Epithelial cell of proximal tubule (primary cell): ENCODE results near the gene MBNL2. TPM values are rescaled to one million over a fixed set of nuclear protein-coding genes. Genes with fewer than 3 reads are reported as not detected.

Experiments
- DNase-seq: peaks from one replicate; pipeline ENCODE4 v3.0.0-alpha.2; 2011; ENCODE audit warnings: low read depth
- H3K4me3 ChIP-seq: 2 replicates; pipeline ENCODE4 v1.5.1; 2011; ENCODE audit warnings: low read depth, mild to moderate bottlenecking, low read length
- CTCF ChIP-seq: conservative IDR thresholded peaks from 2 replicates; pipeline ENCODE4 v1.5.1; 2012; ENCODE audit warnings: low read depth, mild to moderate bottlenecking, low read length
- total RNA-seq: library from RNA; depleted of rRNA; stranded (reverse); fragments of >200 nt; gene quantifications from 2 replicates; pipeline ENCODE4 v1.2.3, GENCODE V29; 2015

Gene MBNL2
- total RNA-seq, 1 donor from 2014 or later = 28.8 TPM

DNA sequence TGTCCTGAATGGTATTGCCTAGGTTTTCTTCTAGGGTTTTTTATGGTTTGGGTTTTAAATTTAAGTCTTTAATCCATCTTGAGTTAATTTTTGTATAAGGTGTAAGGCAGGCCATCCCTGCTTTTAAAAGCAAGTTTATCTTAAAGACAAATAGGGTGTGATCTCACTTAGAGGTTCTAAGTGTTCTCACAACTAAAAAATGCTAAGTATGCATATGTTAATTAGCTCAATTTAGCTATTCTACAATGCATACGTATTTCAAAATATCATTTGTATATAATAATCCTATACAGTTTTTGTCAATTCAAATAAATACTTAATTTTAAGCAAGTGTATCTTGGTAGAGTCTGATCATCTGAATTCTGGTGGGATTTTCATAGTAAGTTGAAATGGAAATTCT lies 50.4 kb downstream of the MBNL2 start:
- no peak for TF ChIP-seq CTCF
- no peak for DNase-seq
- no peak overlapping the region for H3K4me3 ChIP-seq

GRCh38 chr13:97273341-97273831 lies 51.3 kb downstream of the MBNL2 start:
- H3K4me3 ChIP-seq = no peak overlapping the region
- no peak for TF ChIP-seq CTCF
- DNase-seq = no peak

- TF ChIP-seq CTCF = no peak
- DNase-seq = peak; percentile 74
- no peak overlapping the region for H3K4me3 ChIP-seq
These were observed 52.9 kb downstream of the MBNL2 start for GRCh38 chr13:97274829-97275649.

DNA sequence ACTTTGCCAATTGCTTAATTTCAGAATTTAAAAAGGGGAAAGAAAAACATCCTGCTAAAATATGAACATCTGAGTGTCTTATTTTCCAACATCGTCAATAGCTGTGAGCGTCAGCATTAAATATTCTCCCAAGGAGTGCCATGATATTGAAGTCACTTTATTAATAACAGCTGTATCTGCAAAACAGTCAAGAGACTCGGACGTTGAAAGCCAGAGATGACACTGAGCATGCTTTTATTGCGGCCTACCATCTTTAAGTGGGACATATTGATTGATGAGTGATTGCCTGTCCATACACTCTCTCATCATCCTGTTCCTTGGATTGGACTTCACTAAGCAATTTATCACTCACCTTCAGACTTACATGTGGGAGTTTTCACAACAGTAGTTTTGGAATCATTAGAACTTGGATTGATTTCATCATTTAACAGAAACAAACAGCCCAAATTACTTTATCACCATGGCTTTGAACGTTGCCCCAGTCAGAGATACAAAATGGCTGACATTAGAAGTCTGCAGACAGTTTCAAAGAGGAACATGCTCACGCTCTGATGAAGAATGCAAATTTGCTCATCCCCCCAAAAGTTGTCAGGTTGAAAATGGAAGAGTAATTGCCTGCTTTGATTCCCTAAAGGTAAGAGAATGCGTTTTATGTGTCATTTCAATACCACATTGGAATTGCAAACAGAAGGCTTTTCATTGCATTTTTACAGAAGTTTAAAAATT lies 53.8 kb downstream of the MBNL2 start:
- no peak for DNase-seq
- TF ChIP-seq CTCF = no peak
- H3K4me3 ChIP-seq = no peak overlapping the region

DNA sequence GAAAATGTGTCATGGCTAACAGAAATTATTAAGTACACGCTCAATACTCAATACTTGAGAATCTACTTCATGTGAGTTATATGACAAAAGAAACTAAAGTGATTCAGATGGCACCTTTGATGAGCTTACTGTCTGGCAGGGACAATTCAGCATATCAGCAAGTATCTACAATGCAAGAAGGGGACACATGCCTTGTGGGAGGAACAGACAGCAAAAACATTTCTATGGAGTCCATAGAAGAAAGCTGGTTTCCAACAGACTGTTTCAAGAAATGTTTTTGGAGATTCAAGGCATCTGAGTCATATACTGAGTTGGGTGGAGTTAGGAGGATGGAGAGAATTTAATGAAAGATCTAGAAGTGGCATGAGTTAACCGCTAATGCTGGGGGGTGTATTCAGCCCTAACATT lies 54.7 kb downstream of the MBNL2 start:
- TF ChIP-seq CTCF = no peak
- no peak overlapping the region for H3K4me3 ChIP-seq
- no peak for DNase-seq

DNA sequence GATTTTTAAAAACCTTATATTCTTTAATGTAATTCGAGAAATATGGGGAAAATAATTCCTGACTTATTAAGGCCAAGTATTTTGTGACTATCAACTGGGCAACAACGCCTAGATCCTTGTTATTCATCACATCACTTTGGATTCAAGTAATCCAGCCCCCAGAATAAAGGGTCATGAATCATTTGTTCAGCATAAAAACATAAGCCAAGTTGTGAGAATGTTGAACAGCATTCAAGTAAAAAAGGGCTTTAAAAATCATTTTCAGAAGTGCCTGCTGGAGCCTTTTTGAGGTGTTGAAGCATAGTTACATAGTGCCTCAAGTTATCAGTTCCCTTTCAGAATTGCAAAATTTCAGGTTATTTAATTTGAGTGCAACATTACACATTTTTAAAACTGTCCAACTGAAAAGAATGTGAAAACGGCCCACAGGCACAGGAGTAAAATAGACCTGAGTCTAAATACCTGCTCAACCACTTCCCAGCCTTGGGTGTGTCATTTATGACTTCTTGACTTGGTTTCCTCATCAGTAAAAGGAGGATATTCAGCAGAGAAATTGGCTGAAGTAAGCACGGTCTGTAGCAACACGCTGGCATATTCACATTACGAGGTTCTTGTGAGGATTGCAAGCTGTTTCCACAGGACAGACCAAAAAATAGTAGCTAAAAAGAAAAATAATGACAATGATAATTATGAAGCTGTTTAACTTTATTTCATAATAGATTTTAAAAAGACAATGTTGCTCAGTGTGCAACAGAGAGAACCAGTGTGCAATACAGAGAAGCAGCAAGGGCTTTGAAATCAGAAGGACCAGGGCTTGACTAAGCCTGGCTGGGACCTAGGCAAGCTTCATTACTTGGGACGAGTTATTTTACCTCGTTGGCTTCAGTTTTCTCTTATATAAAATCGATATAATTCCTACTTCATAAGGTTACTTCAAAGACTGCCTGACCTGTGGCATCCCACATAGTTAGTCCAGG lies 56.6 kb downstream of the MBNL2 start:
- no peak overlapping the region for H3K4me3 ChIP-seq
- TF ChIP-seq CTCF = no peak
- no peak for DNase-seq
